HL-60 (cell line): ENCODE data around the gene PCSK5.

Experiments used
- GABPA ChIP-seq: IDR thresholded peaks from 2 replicates; pipeline ENCODE4 v1.6.1; 2012; ENCODE audit warnings: low read depth
- TF ChIP-seq, protein P1 (sequence below): IDR thresholded peaks from one replicate; pipeline ENCODE4 v1.5.1; 2011; ENCODE audit warnings: low read length, control low read depth, inconsistent platforms; ENCODE audit not compliant: insufficient read depth

DNA sequence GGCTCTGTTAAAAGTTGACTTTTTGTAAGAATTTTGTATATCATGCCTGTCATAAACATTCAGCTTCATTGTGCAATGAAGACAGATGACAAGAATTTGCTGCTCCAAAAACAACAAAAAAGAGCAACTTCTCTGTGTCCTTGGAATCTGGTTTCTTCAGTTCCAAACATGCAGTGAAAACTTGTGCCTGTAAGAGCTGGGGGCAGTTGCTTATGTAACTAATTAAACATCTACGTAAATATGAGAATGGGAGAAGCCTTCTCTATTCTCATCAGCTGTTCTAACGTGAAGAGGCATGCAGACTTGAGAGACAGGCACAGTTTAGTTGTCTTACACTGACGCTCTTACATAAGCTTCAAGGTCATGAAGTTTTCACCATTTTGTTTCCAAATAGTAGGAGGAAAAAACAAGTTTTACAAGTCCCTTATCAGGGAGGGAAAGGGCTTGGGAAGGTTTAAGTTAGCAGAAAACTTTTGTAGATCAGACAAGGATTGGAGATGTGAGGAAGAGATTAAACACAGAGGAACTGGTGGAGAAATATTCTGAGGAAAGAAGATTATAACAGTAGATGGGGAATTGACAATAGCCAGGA is 333.4 kb downstream of the PCSK5 start:
- TF ChIP-seq, protein P1, sequence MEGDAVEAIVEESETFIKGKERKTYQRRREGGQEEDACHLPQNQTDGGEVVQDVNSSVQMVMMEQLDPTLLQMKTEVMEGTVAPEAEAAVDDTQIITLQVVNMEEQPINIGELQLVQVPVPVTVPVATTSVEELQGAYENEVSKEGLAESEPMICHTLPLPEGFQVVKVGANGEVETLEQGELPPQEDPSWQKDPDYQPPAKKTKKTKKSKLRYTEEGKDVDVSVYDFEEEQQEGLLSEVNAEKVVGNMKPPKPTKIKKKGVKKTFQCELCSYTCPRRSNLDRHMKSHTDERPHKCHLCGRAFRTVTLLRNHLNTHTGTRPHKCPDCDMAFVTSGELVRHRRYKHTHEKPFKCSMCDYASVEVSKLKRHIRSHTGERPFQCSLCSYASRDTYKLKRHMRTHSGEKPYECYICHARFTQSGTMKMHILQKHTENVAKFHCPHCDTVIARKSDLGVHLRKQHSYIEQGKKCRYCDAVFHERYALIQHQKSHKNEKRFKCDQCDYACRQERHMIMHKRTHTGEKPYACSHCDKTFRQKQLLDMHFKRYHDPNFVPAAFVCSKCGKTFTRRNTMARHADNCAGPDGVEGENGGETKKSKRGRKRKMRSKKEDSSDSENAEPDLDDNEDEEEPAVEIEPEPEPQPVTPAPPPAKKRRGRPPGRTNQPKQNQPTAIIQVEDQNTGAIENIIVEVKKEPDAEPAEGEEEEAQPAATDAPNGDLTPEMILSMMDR: no peak
- TF ChIP-seq GABPA: no peak
